GM12878 (cell line): ENCODE results near the gene RRAS. TPM values are rescaled to one million over a fixed set of nuclear protein-coding genes. Genes with fewer than 3 reads are reported as not detected.
A peak's percentile ranks its signal among the peaks of the same experiment; 100 is the strongest.

Experiments used
- ATAC-seq: fragments of 200-7000 bp; cut with Tn5 transposase; 3 replicates; pipeline ENCODE4 v1.9.1; 2020; ENCODE audit warnings: mild to moderate bottlenecking, moderate library complexity
- BruUV-seq: library from RNA; stranded (reverse); fragments of 400-500 nt; replicated peaks from 2 replicates; lab custom pipeline; 2021; lab: Mats Ljungman, UMichigan
- CTCF ChIA-PET: fragments of 300-600 bp; sonication (Branson Sonifier 250); formaldehyde crosslinking; extraction: SDS; loops from one replicate; lab custom pipeline; 2021; ENCODE audit warnings: inconsistent platforms; lab: Yijun Ruan, JAX
- POLR2A ChIA-PET: fragments of 350-600 bp; formaldehyde crosslinking; extraction: SDS; loops from one replicate; lab custom pipeline; 2021; ENCODE audit warnings: inconsistent platforms; lab: Charles Lee
- RAD21 ChIA-PET: fragments of 300-600 bp; sonication (Branson Sonifier 250); formaldehyde crosslinking; loops from one replicate; lab custom pipeline; 2023; ENCODE audit warnings: antibody characterized with exemption; ENCODE audit not compliant: unreplicated experiment; lab: Charles Lee
- SMC1A ChIA-PET: fragments of 300-600 bp; sonication (Branson Sonifier 250); formaldehyde crosslinking; loops from one replicate; lab custom pipeline; 2023; ENCODE audit not compliant: unreplicated experiment, uncharacterized antibody; lab: Charles Lee
- DNase-seq: peaks from one replicate; pipeline ENCODE4 v3.0.0-alpha.2; 2011; ENCODE audit warnings: low read depth, low spot score
- FAIRE-seq: peaks from 3 replicates; lab custom pipeline; 2011; peaks lifted over from hg19 to GRCh38; lab: Jason Lieb, UNC
- H2AFZ ChIP-seq: 2 replicates; pipeline ENCODE4 v1.6.0; 2011; ENCODE audit warnings: low read depth, low read length, control low read depth; ENCODE audit not compliant: control insufficient read depth
- H3K27ac ChIP-seq: 2 replicates; pipeline ENCODE4 v1.5.1; 2011; ENCODE audit warnings: control low read depth; ENCODE audit not compliant: control insufficient read depth, insufficient read depth
- H3K27me3 ChIP-seq, 2 experiments: replicated peaks in 1 of 2; 2 replicates each; pipeline versions ENCODE4 v1.6.0 to v1.6.1; 2011; ENCODE audit warnings: low read length in 1 of 2; ENCODE audit not compliant: control insufficient read depth in 2 of 2, insufficient read depth in 2 of 2
- H3K36me3 ChIP-seq, 2 experiments: 2 replicates each; pipeline ENCODE4 v1.5.1; 2011; ENCODE audit warnings: low read length in 1 of 2; ENCODE audit not compliant: control insufficient read depth in 2 of 2, insufficient read depth in 2 of 2
- H3K4me1 ChIP-seq: 2 replicates; pipeline ENCODE4 v1.6.1; 2011; ENCODE audit warnings: mild to moderate bottlenecking, low read length, moderate library complexity, mixed read lengths; ENCODE audit not compliant: control insufficient read depth, insufficient read depth
- H3K4me2 ChIP-seq: 2 replicates; pipeline ENCODE4 v1.6.0; 2011; ENCODE audit warnings: control low read depth; ENCODE audit not compliant: control insufficient read depth, insufficient read depth
- H3K4me3 ChIP-seq: fragments of 200-600 bp; sonication (generic); 2 replicates; pipeline ENCODE4 v1.5.1; 2016
- H3K79me2 ChIP-seq: 2 replicates; pipeline ENCODE4 v1.6.0; 2011; ENCODE audit warnings: low read length; ENCODE audit not compliant: control insufficient read depth, insufficient read depth
- H3K9ac ChIP-seq: 2 replicates; pipeline ENCODE4 v1.8.0; 2011; ENCODE audit warnings: low read length, control low read depth, mixed read lengths; ENCODE audit not compliant: control insufficient read depth, insufficient read depth
- H3K9me3 ChIP-seq: replicated peaks from 3 replicates; pipeline ENCODE4 v1.5.1; 2011; ENCODE audit warnings: mild to moderate bottlenecking, low read length; ENCODE audit not compliant: control insufficient read depth, insufficient read depth
- H4K20me1 ChIP-seq: 2 replicates; pipeline ENCODE4 v1.6.0; 2011; ENCODE audit not compliant: control insufficient read depth, insufficient read depth
- SPI1 ChIP-seq: IDR thresholded peaks from 2 replicates; pipeline ENCODE4 v1.6.1; 2011; ENCODE audit warnings: low read depth, mild to moderate bottlenecking, low read length, moderate library complexity, borderline replicate concordance; ENCODE audit not compliant: insufficient read depth
- SREBF2 ChIP-seq: IDR thresholded peaks from 2 replicates; pipeline ENCODE4 v1.6.1; 2012; ENCODE audit warnings: mild to moderate bottlenecking, low read length
- SRF ChIP-seq, 2 experiments: IDR thresholded peaks; 2 replicates each; pipeline ENCODE4 v1.6.1; 2011; ENCODE audit warnings: low read depth in 2 of 2, low read length in 2 of 2, mild to moderate bottlenecking in 1 of 2, moderate library complexity in 1 of 2
- WGBS: methylation state at CpG from one replicate; pipeline ENCODE4 v1.1.6; 2016; ENCODE audit warnings: low lambda C conversion rate; ENCODE audit not compliant: insufficient replicate concordance, insufficient coverage; ENCODE audit errors: missing lambda C conversion rate; 5-methylcytosine and 5-hydroxymethylcytosine counted together
- in situ Hi-C: fragments of 300-500 bp; cut with MboI; formaldehyde crosslinking; loops from 9 replicates; pipeline ENCODE4 v1.14.3; 2018; ENCODE audit warnings: mixed read lengths
- intact Hi-C: fragments of 100-400 bp; cut with micrococcal nuclease; formaldehyde crosslinking; loops from one replicate; pipeline ENCODE4 v1.14.2; 2022; ENCODE audit not compliant: unreplicated experiment
- polyA plus RNA-seq, 11 experiments: library from polyadenylated mRNA; depleted of rRNA in 4 of 11; unstranded in 6 of 11; stranded (reverse) in 5 of 11; fragments of >200 nt; fragmentation: Nextera tagmentation in 4 of 11; fragmentation: Illumina TruSeq in 1 of 11; extraction: Ambion mirVana in 4 of 11; extraction: Trizol in 1 of 11; gene quantifications; 1 replicate in 1 of 11; 2 replicates in 10 of 11; pipeline versions ENCODE4 v1.2.1 to v1.2.3, GENCODE V29; 2011 to 2016; ENCODE audit warnings: inconsistent platforms in 2 of 11, missing spikeins in 2 of 11, low read depth in 1 of 11
- total RNA-seq, 4 experiments: library from RNA; depleted of rRNA in 3 of 4; stranded (reverse); fragments of >200 nt in 3 of 4; fragmentation: Illumina TruSeq in 1 of 4; extraction: Trizol in 1 of 4; gene quantifications; 2 replicates each; pipeline versions ENCODE4 v1.2.1 to v1.2.3, GENCODE V29; 2013 to 2021
- TF ChIP-seq, protein P1 (sequence below): fragments of 450-650 bp; IDR thresholded peaks from 2 replicates; pipeline ENCODE4 v1.6.1; 2016; ENCODE audit warnings: mild to moderate bottlenecking

The RRAS gene
- total and polyA plus RNA-seq, 10 of the 15 experiments (the other 5 are each of a cell fraction or from before 2014, with no cell fraction given) = 0.24 to 5.8 (median 1.8) TPM

DNA sequence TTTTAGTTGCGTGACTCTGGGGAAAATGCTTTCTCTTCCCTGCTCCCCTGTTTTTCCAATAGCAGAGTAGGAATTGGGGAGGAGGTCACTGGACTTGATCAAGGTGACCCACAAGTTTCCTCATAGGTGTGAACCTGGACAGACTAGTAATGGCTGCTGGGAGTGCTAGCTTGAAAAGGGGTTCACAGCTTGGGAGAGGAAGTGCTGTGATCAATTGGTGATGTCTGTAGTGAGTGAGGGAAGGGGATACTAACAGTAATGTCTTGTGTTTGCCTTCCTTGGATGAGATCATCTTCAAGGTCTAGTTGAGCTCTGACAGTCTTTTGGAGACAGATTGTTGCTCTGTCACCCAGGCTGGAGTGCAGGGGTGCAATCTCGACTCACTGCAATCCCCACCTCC, 27.5 kb upstream of the RRAS start:
- FAIRE-seq = no peak
- POLR2A ChIA-PET = interaction anchor here (0.5 to 6.0 kb wide), 4 partner anchors 9 to 206 kb away, joined by 3 to 126 read pairs (median 7); partner anchors contain the start of genes PRMT1 and RRAS
- Histone ChIP-seq H3K27me3 (no peaks in the 10 kb centered on the region), H3K4me1 (peaks cover 21% of the 10 kb centered on the region), H3K9me3 (no peaks in the 10 kb centered on the region), H2AFZ (no peak overlapping the region), H3K9ac (peak overlapping the region; percentile 97; the same call in 1 of the 2 replicates), H3K4me3 (peak overlapping the region; percentile 99; the same call in 1 of the 2 replicates), H3K36me3 (peaks cover 6 to 7% of the 10 kb centered on the region in 2 experiments), H3K4me2 (peak overlapping the region; percentile 81; the same call in 1 of the 2 replicates), H3K79me2 (peaks cover 35% of the 10 kb centered on the region), H4K20me1 (peaks cover 4% of the 10 kb centered on the region), H3K27ac (no peak overlapping the region)
- intact Hi-C loops = no loop called here
- TF ChIP-seq SPI1 = peak; percentile 58; the same call in 1 of the 2 replicates
- TF ChIP-seq, protein P1, sequence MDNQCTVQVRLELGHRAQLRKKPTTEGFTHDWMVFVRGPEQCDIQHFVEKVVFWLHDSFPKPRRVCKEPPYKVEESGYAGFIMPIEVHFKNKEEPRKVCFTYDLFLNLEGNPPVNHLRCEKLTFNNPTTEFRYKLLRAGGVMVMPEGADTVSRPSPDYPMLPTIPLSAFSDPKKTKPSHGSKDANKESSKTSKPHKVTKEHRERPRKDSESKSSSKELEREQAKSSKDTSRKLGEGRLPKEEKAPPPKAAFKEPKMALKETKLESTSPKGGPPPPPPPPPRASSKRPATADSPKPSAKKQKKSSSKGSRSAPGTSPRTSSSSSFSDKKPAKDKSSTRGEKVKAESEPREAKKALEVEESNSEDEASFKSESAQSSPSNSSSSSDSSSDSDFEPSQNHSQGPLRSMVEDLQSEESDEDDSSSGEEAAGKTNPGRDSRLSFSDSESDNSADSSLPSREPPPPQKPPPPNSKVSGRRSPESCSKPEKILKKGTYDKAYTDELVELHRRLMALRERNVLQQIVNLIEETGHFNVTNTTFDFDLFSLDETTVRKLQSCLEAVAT = peak; percentile 99
- TF ChIP-seq SREBF2 = no peak
- peak in 1 of 2 experiments; percentile 79; a peak in 2 of 4 replicates for TF ChIP-seq SRF (IDR thresholded peaks at IDR 0.05; ENCODE audit: low read depth in 2 of 2, low read length in 2 of 2)
- no TSS peak for BruUV-seq
- CTCF ChIA-PET = interaction anchor here (1.1 to 5.5 kb wide), 3 partner anchors 8 to 27 kb away, joined by 3 to 80 read pairs (median 5); partner anchors contain the start of genes PRMT1 and RRAS
- no peak for DNase-seq
- in situ Hi-C loops = loop anchor here (5.0 kb wide), 1 partner anchor 170 kb away; the partner anchor contains the start of gene RPS11
- SMC1A ChIA-PET = no interaction called here
- RAD21 ChIA-PET = interaction anchor here (0.6 to 1.4 kb wide), 3 partner anchors 13 to 27 kb away, joined by 4 to 7 read pairs (median 4); partner anchors contain the start of gene RRAS
- ATAC-seq = no peak
- 95% methylated on average over 2 of the region's 2 CpGs for WGBS
